Ovary (tissue), 9 donors: ENCODE data around the gene SPATA21. TPM values are rescaled to one million over a fixed set of nuclear protein-coding genes. Genes with fewer than 3 reads are reported as not detected.

Experiments
- DNase-seq, 5 donors: peaks; one replicate each; pipeline ENCODE4 v3.0.0-alpha.2; 2019 to 2020
- H3K27ac ChIP-seq, 2 donors: fragments of 200-600 bp; one replicate each; pipeline versions ENCODE4 v1.5.1 to v1.8.0; 2019 to 2022
- H3K27me3 ChIP-seq: fragments of 200-600 bp; one replicate; pipeline ENCODE4 v1.8.0; 2022
- H3K36me3 ChIP-seq: fragments of 200-600 bp; sonication (generic); one replicate; pipeline ENCODE4 v1.5.1; 2019
- H3K4me1 ChIP-seq: one replicate; pipeline ENCODE4 v1.8.1; 2013; ENCODE audit warnings: mild to moderate bottlenecking, moderate library complexity; ENCODE audit not compliant: insufficient read depth
- H3K4me3 ChIP-seq: fragments of 200-600 bp; sonication (generic); one replicate; pipeline ENCODE4 v1.5.1; 2017
- H3K9me3 ChIP-seq, 2 donors: fragments of 200-600 bp in 1 of 2; sonication (generic) in 1 of 2; one replicate each; pipeline versions ENCODE4 v1.5.1 to v1.8.1; 2013 to 2019; ENCODE audit warnings: mild to moderate bottlenecking in 1 of 2, moderate library complexity in 1 of 2
- EP300 ChIP-seq: sonication (generic); formaldehyde crosslinking; IDR thresholded peaks from one replicate; pipeline ENCODE4 v1.6.1; 2017; ENCODE audit warnings: antibody characterized with exemption
- POLR2A ChIP-seq: fragments of 450-650 bp; IDR thresholded peaks from one replicate; pipeline ENCODE4 v1.6.1; 2017; ENCODE audit warnings: antibody characterized with exemption, mild to moderate bottlenecking, moderate library complexity
- WGBS, 3 donors: extraction: QIAGEN DNeasy Blood & Tissue Kit in 1 of 3; methylation state at CpG; one replicate each; pipeline versions ENCODE4 v1.1.5 to v1.1.7; 2013 to 2017; 5-methylcytosine and 5-hydroxymethylcytosine counted together
- intact Hi-C, 4 donors: fragments of 100-400 bp; cut with DNase I; formaldehyde crosslinking; loops; one replicate each; pipeline versions ENCODE4 v1.11.0 to v1.15.1; 2022 to 2023
- polyA plus RNA-seq, 2 donors: library from polyadenylated mRNA; stranded (reverse); fragments of 200-250 nt in 1 of 2; fragments of 350-450 nt in 1 of 2; fragmentation: Illumina TruSeq in 1 of 2; extraction: RNeasy Lipid Tissue Mini Kit (QIAGEN cat#74804) in 1 of 2; gene quantifications; one replicate each; pipeline ENCODE4 v1.2.3, GENCODE V29; 2013 to 2014
- total RNA-seq, 7 donors: library from RNA; depleted of rRNA in 2 of 7; stranded (reverse); fragments of >200 nt in 2 of 7; fragmentation: NEBNext Ultra II Directional in 3 of 7; extraction: Animal tissue kit (Norgen Biotek cat#: 25700) in 3 of 7; gene quantifications; one replicate each; pipeline versions ENCODE4 v1.1.0 to v1.2.4, GENCODE V29; 2016 to 2023
- TF ChIP-seq, protein P1 (sequence below), 3 donors: fragments of 450-650 bp in 2 of 3; fragments of 200-600 bp in 1 of 3; IDR thresholded peaks; one replicate each; pipeline versions ENCODE4 v1.5.1 to v1.8.0; 2016 to 2022; ENCODE audit warnings: antibody characterized with exemption in 3 of 3, mild to moderate bottlenecking in 1 of 3
- donor health status: DM: no; HTN: no; CAD: no; lungs with moderate emphysema.
- donor health status: DM: no; HTN: no; CAD: no.
- donor health status: Bipolar disorder and iron deficiency.
- donor health status: DM: yes; HTN: yes; CAD: no.
- donor health status: DM: no; HTN: no; CAD: no.
- donor health status: DM: yes; HTN: yes; CAD: no.

The SPATA21 gene
- total and polyA plus RNA-seq, 9 donors: 0.17 TPM; not detected in 8

DNA sequence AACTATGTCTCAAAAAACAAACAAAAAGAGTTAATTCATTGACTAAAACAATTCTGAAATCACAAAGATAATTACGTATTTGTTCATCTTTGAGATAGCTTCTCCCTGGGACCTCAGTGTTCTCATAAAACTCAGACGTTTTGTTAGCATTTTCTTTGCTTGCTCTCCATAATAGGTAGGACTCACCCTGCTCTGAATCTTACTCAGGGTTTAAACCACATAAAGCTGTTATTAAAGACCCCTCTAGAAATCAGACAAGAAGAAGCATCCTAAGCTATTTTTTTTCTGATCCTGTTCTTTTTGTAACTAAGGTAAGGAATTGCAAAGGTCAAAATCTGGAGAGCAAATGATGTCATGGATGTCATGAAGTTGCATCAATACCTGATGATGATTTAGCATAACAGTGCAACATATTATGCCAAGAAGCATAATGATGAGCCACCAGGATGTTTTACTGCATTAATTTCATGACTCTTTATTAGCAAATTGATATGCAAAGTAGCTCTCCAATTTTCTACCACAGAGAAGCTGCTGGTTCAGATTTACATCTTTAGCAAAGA, 87.3 kb downstream of the SPATA21 start:
- Histone ChIP-seq H3K4me3 (no peak overlapping the region), H3K27ac (no peak overlapping the region), H3K36me3 (no peaks in the 10 kb centered on the region), H3K9me3 (no peaks in the 10 kb centered on the region), H3K4me1 (peaks cover 4% of the 10 kb centered on the region), H3K27me3 (no peaks in the 10 kb centered on the region)
- TF ChIP-seq POLR2A (no peak), EP300 (no peak)
- TF ChIP-seq, protein P1, sequence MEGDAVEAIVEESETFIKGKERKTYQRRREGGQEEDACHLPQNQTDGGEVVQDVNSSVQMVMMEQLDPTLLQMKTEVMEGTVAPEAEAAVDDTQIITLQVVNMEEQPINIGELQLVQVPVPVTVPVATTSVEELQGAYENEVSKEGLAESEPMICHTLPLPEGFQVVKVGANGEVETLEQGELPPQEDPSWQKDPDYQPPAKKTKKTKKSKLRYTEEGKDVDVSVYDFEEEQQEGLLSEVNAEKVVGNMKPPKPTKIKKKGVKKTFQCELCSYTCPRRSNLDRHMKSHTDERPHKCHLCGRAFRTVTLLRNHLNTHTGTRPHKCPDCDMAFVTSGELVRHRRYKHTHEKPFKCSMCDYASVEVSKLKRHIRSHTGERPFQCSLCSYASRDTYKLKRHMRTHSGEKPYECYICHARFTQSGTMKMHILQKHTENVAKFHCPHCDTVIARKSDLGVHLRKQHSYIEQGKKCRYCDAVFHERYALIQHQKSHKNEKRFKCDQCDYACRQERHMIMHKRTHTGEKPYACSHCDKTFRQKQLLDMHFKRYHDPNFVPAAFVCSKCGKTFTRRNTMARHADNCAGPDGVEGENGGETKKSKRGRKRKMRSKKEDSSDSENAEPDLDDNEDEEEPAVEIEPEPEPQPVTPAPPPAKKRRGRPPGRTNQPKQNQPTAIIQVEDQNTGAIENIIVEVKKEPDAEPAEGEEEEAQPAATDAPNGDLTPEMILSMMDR (IDR thresholded peaks at IDR 0.05): no peak
- WGBS, 3 donors: 30 to 33% (median 30%) methylated on average over 2 of the region's 2 CpGs
- no peak for DNase-seq
- intact Hi-C loops: loop anchor here in 3 of 4 donors (5.0 to 10.0 kb wide), 4 partner anchors 95 to 275 kb away; partner anchors contain the start of gene FAM131C (in 1 of the 3)

Other genes starting within 250 kb of the SPATA21 start
- 10 to 100 TPM in 5 of 7 donors, 1 to 10 TPM in 2; 6.0 to 30.4 (median 14.6) TPM for gene ARHGEF19, start 224.8 kb downstream of the SPATA21 start, total RNA-seq
- gene ARHGEF19, start 224.8 kb downstream of the SPATA21 start, polyA plus RNA-seq: 10 to 100 TPM in 1 of 2 donors, 1 to 10 TPM in 1; 2.3 to 15.5 TPM
- 10 to 100 TPM in 4 of 7 donors, 1 to 10 TPM in 3; 4.6 to 12.4 (median 10.5) TPM for gene CPLANE2, start 200.2 kb downstream of the SPATA21 start, total RNA-seq
- gene CPLANE2, start 200.2 kb downstream of the SPATA21 start, polyA plus RNA-seq: 1 to 10 TPM; 2.6 to 6.6 TPM
- gene FBXO42, start 84.9 kb downstream of the SPATA21 start, total RNA-seq: 10 to 100 TPM; 17.7 to 35.3 (median 23.6) TPM
- 10 to 100 TPM; 16.0 to 16.1 TPM for gene FBXO42, start 84.9 kb downstream of the SPATA21 start, polyA plus RNA-seq
- 100 to 1,000 TPM in 5 of 7 donors, 10 to 100 TPM in 2; 45.3 to 152 (median 131) TPM for gene SZRD1, start 70.2 kb downstream of the SPATA21 start, total RNA-seq
- 10 to 100 TPM; 71.2 to 74.3 TPM for gene SZRD1, start 70.2 kb downstream of the SPATA21 start, polyA plus RNA-seq
- gene NECAP2, start 3.3 kb upstream of the SPATA21 start, total RNA-seq: 10 to 100 TPM; 36.2 to 60.4 (median 51.9) TPM
- 10 to 100 TPM; 41.0 to 59.1 TPM for gene NECAP2, start 3.3 kb upstream of the SPATA21 start, polyA plus RNA-seq
- gene RNU1-1, start 76.9 kb upstream of the SPATA21 start, total RNA-seq: 1,000 to 10,000 TPM in 5 of 7 donors, under 1 TPM in 2; under 0.01 to 7,521 (median 3,807) TPM
- not detected for gene RNU1-1, start 76.9 kb upstream of the SPATA21 start, polyA plus RNA-seq
- gene NBPF1, start 176.1 kb upstream of the SPATA21 start, total RNA-seq: 100 to 1,000 TPM in 1 of 7 donors, 10 to 100 TPM in 6; 30.4 to 111 (median 55.9) TPM
- 10 to 100 TPM; 14.7 to 78.8 TPM for gene NBPF1, start 176.1 kb upstream of the SPATA21 start, polyA plus RNA-seq
- 1,000 to 10,000 TPM in 5 of 7 donors, under 1 TPM in 2; under 0.01 to 7,521 (median 3,807) TPM for gene RNU1-3, start 229.5 kb upstream of the SPATA21 start, total RNA-seq
- not detected for gene RNU1-3, start 229.5 kb upstream of the SPATA21 start, polyA plus RNA-seq